ENCODE data around the gene HSPB1. TPM values are rescaled to one million over a fixed set of nuclear protein-coding genes. Genes with fewer than 3 reads are reported as not detected.

The HSPB1 gene
- total RNA-seq (2022; extraction: Qiagen RNA extraction) = 771 to 1,221 TPM (median 1,161 TPM) in 5 replicates

GRCh38 chr7:76302347-76303201 lies at the start of gene HSPB1:
Gene HSPB1 (plus strand): TSS chr7:76302673. CDS start chr7:76302713, 40 bp downstream.

Other genes with a start within 250 kb of the HSPB1 start
- 6.3 to 10.0 TPM (median 8.5 TPM) in 5 replicates for gene SRRM3, start 100.8 kb upstream of the HSPB1 start, total RNA-seq (2022; extraction: Qiagen RNA extraction)
- gene YWHAG, start 56.3 kb downstream of the HSPB1 start, total RNA-seq (2022; extraction: Qiagen RNA extraction) = 213 to 242 TPM (median 226 TPM) in 5 replicates
- gene SSC4D, start 107.0 kb downstream of the HSPB1 start, total RNA-seq (2022; extraction: Qiagen RNA extraction) = 0.88 to 1.5 TPM (median 1.1 TPM) in 5 replicates
- gene ZP3, start 122.3 kb downstream of the HSPB1 start, total RNA-seq (2022; extraction: Qiagen RNA extraction) = 16.6 to 21.8 TPM (median 19.3 TPM) in 5 replicates
- gene DTX2, start 159.0 kb downstream of the HSPB1 start, total RNA-seq (2022; extraction: Qiagen RNA extraction) = 35.7 to 40.1 TPM (median 38.8 TPM) in 5 replicates
- 10.2 to 19.3 TPM (median 18.6 TPM) in 5 replicates for gene UPK3B, start 207.9 kb downstream of the HSPB1 start, total RNA-seq (2022; extraction: Qiagen RNA extraction)
- gene SPDYE16, start 240.6 kb downstream of the HSPB1 start, total RNA-seq (2022; extraction: Qiagen RNA extraction) = 0.03 to 0.14 TPM (median 0.05 TPM) in 3 of 5 replicates, not detected in the others